ENCODE results near the gene COLQ. TPM values are rescaled to one million over a fixed set of nuclear protein-coding genes. Genes with fewer than 3 reads are reported as not detected.

COLQ gene
- total RNA-seq, 4 donors from 2014 or later = 2.6 to 21.3 (median 4.0) TPM

- TF ChIP-seq, protein P1, sequence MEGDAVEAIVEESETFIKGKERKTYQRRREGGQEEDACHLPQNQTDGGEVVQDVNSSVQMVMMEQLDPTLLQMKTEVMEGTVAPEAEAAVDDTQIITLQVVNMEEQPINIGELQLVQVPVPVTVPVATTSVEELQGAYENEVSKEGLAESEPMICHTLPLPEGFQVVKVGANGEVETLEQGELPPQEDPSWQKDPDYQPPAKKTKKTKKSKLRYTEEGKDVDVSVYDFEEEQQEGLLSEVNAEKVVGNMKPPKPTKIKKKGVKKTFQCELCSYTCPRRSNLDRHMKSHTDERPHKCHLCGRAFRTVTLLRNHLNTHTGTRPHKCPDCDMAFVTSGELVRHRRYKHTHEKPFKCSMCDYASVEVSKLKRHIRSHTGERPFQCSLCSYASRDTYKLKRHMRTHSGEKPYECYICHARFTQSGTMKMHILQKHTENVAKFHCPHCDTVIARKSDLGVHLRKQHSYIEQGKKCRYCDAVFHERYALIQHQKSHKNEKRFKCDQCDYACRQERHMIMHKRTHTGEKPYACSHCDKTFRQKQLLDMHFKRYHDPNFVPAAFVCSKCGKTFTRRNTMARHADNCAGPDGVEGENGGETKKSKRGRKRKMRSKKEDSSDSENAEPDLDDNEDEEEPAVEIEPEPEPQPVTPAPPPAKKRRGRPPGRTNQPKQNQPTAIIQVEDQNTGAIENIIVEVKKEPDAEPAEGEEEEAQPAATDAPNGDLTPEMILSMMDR (IDR thresholded peaks at IDR 0.05) = no peak
- no peak for TF ChIP-seq POLR2A (IDR thresholded peaks at IDR 0.05)
- intact Hi-C loops (cut with DNase I; ENCODE audit: low total_unique reads) = no loop called here
Measured at GRCh38 chr3:15513810-15514662, 7.5 kb downstream of the COLQ start.

GRCh38 chr3:15513116-15513515 lies 8.4 kb downstream of the COLQ start:
- no peak for TF ChIP-seq POLR2A (IDR thresholded peaks at IDR 0.05)
- TF ChIP-seq, protein P1 (IDR thresholded peaks at IDR 0.05) = no peak
- Histone ChIP-seq H3K27ac (no peak overlapping the region), H3K36me3 (no peaks in the 10 kb centered on the region), H3K9me3 (no peaks in the 10 kb centered on the region), H3K4me3 (no peak overlapping the region), H3K27me3 (no peaks in the 10 kb centered on the region), H3K4me1 (no peaks in the 10 kb centered on the region)
- DNase-seq = no peak
- intact Hi-C loops (cut with DNase I; ENCODE audit: low total_unique reads) = no loop called here

More at GRCh38 chr3:15513810-15514662, 7.5 kb downstream of the COLQ start:
- H3K27ac ChIP-seq = no peak overlapping the region
- H3K4me1 ChIP-seq = no peaks in the 10 kb centered on the region
- no peaks in the 10 kb centered on the region for H3K9me3 ChIP-seq
- H3K27me3 ChIP-seq = no peaks in the 10 kb centered on the region
- no peak overlapping the region for H3K4me3 ChIP-seq
- no peak for DNase-seq
- H3K36me3 ChIP-seq = no peaks in the 10 kb centered on the region

- no peak for TF ChIP-seq POLR2A (IDR thresholded peaks at IDR 0.05)
- TF ChIP-seq, protein P1 (IDR thresholded peaks at IDR 0.05) = no peak
- Histone ChIP-seq H3K27ac (no peak overlapping the region), H3K4me3 (no peak overlapping the region), H3K27me3 (no peaks in the 10 kb centered on the region), H3K4me1 (no peaks in the 10 kb centered on the region), H3K9me3 (no peaks in the 10 kb centered on the region), H3K36me3 (no peaks in the 10 kb centered on the region)
- intact Hi-C loops (cut with DNase I; ENCODE audit: low total_unique reads) = no loop called here
- no peak for DNase-seq
Measured at GRCh38 chr3:15512166-15512565, 9.3 kb downstream of the COLQ start.

DNA sequence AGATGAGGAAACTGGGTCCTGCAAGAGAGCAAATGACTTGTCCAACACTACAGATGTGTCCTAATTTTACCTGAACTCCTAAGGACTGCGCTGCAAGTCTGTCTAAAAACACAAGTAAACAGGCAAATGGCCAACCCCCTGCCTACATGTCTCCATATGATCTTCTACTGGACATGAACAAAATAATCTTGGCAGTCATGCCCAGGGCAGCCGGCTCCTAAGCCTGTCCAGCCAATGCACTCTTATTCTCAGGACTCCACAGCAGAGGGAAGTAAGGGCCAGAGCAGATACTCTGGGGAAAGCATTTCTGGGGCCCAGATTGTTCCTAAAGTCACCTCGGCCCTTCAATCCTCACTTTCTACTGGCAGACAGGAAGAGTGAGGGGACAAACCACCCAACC lies 10.3 kb downstream of the COLQ start:
- Histone ChIP-seq H3K27ac (no peak overlapping the region), H3K4me1 (no peaks in the 10 kb centered on the region), H3K4me3 (no peak overlapping the region), H3K27me3 (no peaks in the 10 kb centered on the region), H3K36me3 (no peaks in the 10 kb centered on the region), H3K9me3 (no peaks in the 10 kb centered on the region)
- TF ChIP-seq, protein P1 (IDR thresholded peaks at IDR 0.05) = no peak
- no peak for TF ChIP-seq POLR2A (IDR thresholded peaks at IDR 0.05)
- DNase-seq = no peak
- intact Hi-C loops (cut with DNase I; ENCODE audit: low total_unique reads) = no loop called here

GRCh38 chr3:15510493-15510892 lies 11.0 kb downstream of the COLQ start:
- intact Hi-C loops (cut with DNase I; ENCODE audit: low total_unique reads) = no loop called here
- H3K36me3 ChIP-seq = no peaks in the 10 kb centered on the region
- H3K9me3 ChIP-seq = no peaks in the 10 kb centered on the region
- TF ChIP-seq POLR2A (IDR thresholded peaks at IDR 0.05) = no peak
- TF ChIP-seq, protein P1 (IDR thresholded peaks at IDR 0.05) = no peak
- H3K4me1 ChIP-seq = no peaks in the 10 kb centered on the region
- DNase-seq = no peak
- H3K4me3 ChIP-seq = no peak overlapping the region
- H3K27ac ChIP-seq = no peak overlapping the region
- H3K27me3 ChIP-seq = no peaks in the 10 kb centered on the region
